ENCODE results near the gene C1QC.
"Not testable (repeated sequence)": the region's sequence is repeated elsewhere in the genome, so short reads cannot be mapped to it uniquely, and the experiment has no call there.

C1QC gene

GRCh38 chr1:22665752-22666151, 22.3 kb downstream of the C1QC start:
- H3K9me3 Mint-ChIP-seq, result no peaks in the 10 kb centered on the region
- peaks cover 5% of the 10 kb centered on the region for H3K4me1 Mint-ChIP-seq
- no peaks in the 10 kb centered on the region for H3K36me3 Mint-ChIP-seq (ENCODE audit: low read depth)
- peak; percentile 61 for TF ChIP-seq CTCF (IDR thresholded peaks at IDR 0.05)
- no peak overlapping the region for H3K27ac Mint-ChIP-seq
- peaks cover 58% of the 10 kb centered on the region for H3K27me3 Mint-ChIP-seq (ENCODE audit: low read depth, poor library complexity)
- peak; percentile 71 for DNase-seq
- no peak overlapping the region for H3K4me3 Mint-ChIP-seq

GRCh38 chr1:22666412-22666811, 23.0 kb downstream of the C1QC start:
- H3K27ac Mint-ChIP-seq, result no peak overlapping the region
- no peaks in the 10 kb centered on the region for H3K9me3 Mint-ChIP-seq
- TF ChIP-seq CTCF (IDR thresholded peaks at IDR 0.05), result no peak
- DNase-seq, result no peak
- no peaks in the 10 kb centered on the region for H3K36me3 Mint-ChIP-seq (ENCODE audit: low read depth)
- no peak overlapping the region for H3K4me3 Mint-ChIP-seq
- peaks cover 5% of the 10 kb centered on the region for H3K4me1 Mint-ChIP-seq
- H3K27me3 Mint-ChIP-seq (ENCODE audit: low read depth, poor library complexity), result peaks cover 52% of the 10 kb centered on the region

- not testable (repeated sequence) for H3K4me1 Mint-ChIP-seq; DNase-seq; H3K27ac Mint-ChIP-seq; H3K9me3 Mint-ChIP-seq; H3K36me3 Mint-ChIP-seq (ENCODE audit: low read depth); H3K4me3 Mint-ChIP-seq
- H3K27me3 Mint-ChIP-seq (ENCODE audit: low read depth, poor library complexity), result peaks cover 53% of the 10 kb centered on the region
Measured at GRCh38 chr1:22668840-22669239, 25.4 kb downstream of the C1QC start.

- Mint-ChIP-seq H3K4me1 (peaks cover 15% of the 10 kb centered on the region), H3K4me3 (no peak overlapping the region), H3K9me3 (no peaks in the 10 kb centered on the region), H3K27me3 (ENCODE audit: low read depth, poor library complexity) (peaks cover 58% of the 10 kb centered on the region), H3K36me3 (ENCODE audit: low read depth) (no peaks in the 10 kb centered on the region), H3K27ac (no peak overlapping the region)
- DNase-seq, result no peak
- no peak for TF ChIP-seq CTCF (IDR thresholded peaks at IDR 0.05)
Measured at GRCh38 chr1:22670352-22670975, 27.0 kb downstream of the C1QC start.

GRCh38 chr1:22671999-22672398, 28.6 kb downstream of the C1QC start:
- no peak for TF ChIP-seq CTCF (IDR thresholded peaks at IDR 0.05)
- no peaks in the 10 kb centered on the region for H3K36me3 Mint-ChIP-seq (ENCODE audit: low read depth)
- H3K4me3 Mint-ChIP-seq, result no peak overlapping the region
- no peak for DNase-seq
- peaks cover 53% of the 10 kb centered on the region for H3K27me3 Mint-ChIP-seq (ENCODE audit: low read depth, poor library complexity)
- H3K27ac Mint-ChIP-seq, result no peak overlapping the region
- H3K4me1 Mint-ChIP-seq, result peaks cover 26% of the 10 kb centered on the region
- no peaks in the 10 kb centered on the region for H3K9me3 Mint-ChIP-seq

- peak; percentile 71 for DNase-seq
- H3K27ac Mint-ChIP-seq, result no peak overlapping the region
- no peaks in the 10 kb centered on the region for H3K9me3 Mint-ChIP-seq
- peaks cover 26% of the 10 kb centered on the region for H3K4me1 Mint-ChIP-seq
- peak; percentile 77 for TF ChIP-seq CTCF (IDR thresholded peaks at IDR 0.05)
- H3K27me3 Mint-ChIP-seq (ENCODE audit: low read depth, poor library complexity), result peaks cover 38% of the 10 kb centered on the region
- H3K36me3 Mint-ChIP-seq (ENCODE audit: low read depth), result no peaks in the 10 kb centered on the region
- peak overlapping the region; percentile 31 for H3K4me3 Mint-ChIP-seq
Measured at GRCh38 chr1:22673486-22674409, 30.3 kb downstream of the C1QC start.
